ENCODE measurements around the gene ATP1A2.
A peak's percentile ranks its signal among the peaks of the same experiment; 100 is the strongest.

The ATP1A2 gene

DNA sequence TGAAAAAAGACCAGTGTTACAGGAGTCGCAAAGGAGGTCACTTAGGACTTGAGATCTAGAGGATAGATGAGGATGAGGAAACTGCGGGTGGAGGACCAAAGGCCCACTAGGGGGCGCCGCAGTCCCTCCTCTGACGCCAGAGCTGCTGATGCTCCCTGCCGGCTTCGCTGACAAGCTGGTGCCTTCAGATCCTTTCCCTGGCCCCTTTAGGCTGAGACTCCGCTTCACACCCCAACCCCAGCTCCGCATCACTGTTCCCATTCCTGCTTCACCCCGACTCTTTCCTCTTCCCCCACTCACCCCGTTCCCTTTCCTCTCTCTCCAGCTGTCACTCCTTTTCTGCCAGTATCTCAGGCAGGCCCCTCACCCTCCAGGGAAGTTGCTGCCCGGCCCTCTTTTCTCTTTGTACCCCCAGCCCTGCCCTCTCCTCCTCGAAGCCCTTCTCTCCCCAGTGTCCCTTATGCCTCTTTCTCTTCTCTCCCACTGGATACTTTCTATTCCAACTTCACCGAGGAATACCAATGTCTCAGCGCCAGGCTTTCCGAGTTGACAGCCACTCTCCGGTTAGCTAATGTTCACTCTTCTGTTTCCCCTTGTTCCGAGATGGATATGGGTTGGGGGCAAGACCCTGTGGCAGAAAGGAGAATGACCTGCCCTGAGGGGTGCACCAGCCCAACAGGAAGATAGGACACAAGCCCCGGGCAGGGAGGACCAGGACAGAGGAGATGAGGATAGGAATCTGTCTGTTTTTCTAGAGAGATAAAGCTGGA is 29.7 kb upstream of the ATP1A2 start:
- DNase-seq = peak; percentile 89

DNA sequence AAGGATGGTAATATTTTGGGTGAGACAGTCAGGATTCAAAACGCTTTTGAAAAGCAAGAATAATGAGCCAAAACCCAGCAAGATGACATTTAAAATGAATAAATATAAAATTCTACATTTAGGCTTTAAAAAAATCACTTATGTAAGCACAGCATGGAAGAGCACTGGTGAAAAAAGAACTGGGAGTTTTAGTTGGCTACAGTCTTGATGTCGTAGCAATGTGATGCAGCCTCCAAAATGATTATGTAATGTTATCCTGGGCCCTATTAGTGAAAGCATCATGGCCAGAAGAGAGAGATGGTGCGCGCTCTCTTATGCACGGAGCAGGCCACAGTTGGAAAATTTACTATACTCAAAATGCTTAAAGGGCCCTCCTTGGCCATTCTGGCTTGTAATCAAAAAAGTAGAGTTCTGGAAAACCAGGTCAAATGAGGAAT is 29.1 kb upstream of the ATP1A2 start:
- no peak for DNase-seq

DNA sequence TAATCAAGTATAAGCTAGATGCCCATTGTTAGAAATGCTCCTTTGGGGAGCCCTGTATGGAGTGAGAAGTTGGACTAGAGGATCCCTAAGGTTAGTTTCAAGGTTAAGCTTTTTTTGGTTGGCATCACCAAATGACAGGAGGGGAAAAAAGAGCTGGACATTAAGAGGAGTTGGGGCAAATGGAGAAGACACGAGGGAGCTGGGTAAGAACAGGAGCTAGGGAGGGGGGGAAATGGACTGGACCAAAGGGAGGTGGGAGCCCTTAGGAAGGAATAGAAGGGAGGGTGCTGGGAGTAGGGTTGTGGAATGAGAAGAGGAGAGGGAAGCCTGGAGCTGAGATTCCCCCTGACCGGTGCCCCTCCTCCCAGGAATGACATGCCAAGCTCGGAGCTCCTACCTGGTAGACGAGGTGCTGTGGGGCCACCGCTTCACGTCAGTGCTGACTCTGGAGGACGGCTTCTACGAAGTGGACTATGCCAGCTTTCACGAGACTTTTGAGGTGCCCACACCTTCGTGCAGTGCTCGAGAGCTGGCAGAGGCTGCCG is 28.4 kb upstream of the ATP1A2 start:
- DNase-seq = no peak

DNA sequence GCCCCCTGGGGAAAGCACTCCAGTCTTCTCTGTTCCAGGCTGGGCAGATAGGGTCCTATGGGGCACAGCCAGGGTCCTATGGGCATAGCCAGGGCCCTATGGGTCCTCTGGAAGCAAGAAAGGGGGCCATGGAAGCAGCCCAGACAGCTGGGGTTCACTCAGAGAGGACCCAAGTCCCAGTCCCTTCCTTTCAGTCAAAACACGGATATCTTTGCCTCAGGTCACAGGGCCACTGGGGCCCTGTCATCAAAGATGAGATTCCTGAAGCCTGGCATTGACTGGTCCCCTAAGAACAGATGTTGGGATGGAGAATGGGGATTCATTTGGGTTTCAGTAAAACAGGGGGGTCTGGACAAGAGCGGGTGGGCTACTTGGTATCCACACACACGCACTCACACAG is 25.7 kb upstream of the ATP1A2 start:
- no peak for DNase-seq

DNA sequence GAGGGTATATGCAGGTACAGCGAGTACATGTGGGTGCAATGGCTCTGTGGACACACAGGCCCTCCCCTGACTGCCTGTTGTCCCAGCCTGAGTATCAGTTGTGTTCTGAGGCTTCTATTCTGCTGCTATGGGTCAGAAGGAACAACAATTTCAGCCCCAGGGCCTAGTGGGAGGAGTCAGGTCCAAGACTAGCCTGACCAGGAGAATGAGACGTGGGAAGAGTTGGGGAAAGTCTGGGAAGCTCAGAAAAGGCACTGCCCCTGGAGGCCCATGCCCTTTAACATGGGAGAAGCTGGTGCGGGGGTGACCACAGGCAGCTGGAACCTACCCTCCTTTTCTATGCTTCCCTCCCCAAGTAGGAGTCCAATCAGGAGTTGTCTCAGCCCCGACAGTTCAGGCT is 24.8 kb upstream of the ATP1A2 start:
- peak; percentile 77 for DNase-seq

DNA sequence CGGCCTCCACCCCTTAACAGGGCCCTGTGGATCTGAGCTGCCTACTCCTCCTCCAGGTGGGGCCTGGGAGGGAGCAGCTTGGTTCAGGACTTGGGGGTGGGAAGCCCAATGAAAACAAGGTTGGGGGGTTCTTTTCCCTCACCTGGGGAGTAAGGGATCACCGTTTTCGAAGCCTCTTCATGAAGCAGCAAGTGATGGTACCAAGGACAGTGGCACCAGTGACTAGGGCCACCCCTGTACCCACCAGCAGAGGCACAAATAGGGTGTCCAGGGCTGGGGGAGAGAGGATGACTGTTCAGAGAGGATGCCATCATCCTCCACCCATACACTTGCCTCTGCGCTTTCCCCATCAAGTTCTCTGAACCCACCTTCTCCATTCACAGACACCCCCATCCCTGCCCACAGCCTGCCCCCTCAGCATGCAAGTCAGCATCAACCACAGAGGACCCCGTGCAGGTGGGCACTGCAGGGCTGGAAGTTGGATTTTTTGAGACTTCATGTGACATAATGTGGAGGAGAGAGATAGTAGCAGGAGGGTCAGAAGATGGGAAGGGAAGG is 23.8 kb upstream of the ATP1A2 start:
- no peak for DNase-seq

DNA sequence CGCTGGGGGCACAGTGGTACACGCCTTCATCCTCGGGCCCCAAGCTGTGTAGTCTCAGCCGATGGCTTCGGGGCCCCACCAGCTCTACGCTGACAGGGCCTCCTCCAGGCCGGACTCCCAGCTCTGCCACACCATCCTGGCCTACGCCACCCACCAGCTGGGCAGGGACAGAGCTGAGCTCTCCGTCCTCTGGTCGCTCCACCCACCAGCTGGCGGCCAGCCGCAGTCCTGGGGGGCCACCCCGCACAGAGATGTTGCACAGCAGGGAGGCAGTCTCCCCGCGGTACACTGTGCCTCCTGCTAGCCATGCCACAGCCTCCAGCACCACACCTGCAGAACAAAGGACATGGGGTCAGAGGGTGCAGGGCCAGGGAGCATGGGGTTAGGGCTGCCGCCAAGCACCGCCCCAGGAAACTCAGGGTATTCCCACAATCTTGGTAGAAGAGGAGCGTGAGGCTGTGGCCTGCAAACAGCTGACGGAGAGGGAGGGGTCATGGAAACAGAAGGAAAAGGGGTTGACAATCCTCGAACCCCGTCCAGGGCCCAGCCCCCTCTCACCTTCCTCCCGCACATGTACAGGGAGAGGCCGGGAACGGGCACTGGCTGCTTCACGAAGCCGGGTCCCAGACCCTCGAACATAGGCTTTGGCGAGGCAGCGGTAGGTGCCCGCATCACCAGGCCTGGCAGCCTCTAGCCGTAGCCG is 23.0 kb upstream of the ATP1A2 start:
- no peak for DNase-seq

DNA sequence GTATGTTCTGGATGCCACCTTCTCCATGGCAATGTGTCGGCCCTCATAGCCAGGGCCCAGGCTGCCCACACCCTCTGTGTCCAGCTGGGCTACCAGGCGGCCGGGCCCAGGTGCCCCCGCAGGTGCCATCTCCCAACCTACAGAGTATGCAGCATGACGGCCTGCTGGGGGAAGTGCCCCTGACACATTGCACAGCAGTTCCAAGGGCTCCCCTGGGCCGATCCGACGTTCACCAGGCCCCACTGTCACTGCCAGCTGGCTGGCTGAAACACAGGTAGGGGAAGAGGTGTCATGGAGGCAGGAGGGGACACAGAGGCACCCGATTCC is 22.5 kb upstream of the ATP1A2 start:
- DNase-seq = no peak

DNA sequence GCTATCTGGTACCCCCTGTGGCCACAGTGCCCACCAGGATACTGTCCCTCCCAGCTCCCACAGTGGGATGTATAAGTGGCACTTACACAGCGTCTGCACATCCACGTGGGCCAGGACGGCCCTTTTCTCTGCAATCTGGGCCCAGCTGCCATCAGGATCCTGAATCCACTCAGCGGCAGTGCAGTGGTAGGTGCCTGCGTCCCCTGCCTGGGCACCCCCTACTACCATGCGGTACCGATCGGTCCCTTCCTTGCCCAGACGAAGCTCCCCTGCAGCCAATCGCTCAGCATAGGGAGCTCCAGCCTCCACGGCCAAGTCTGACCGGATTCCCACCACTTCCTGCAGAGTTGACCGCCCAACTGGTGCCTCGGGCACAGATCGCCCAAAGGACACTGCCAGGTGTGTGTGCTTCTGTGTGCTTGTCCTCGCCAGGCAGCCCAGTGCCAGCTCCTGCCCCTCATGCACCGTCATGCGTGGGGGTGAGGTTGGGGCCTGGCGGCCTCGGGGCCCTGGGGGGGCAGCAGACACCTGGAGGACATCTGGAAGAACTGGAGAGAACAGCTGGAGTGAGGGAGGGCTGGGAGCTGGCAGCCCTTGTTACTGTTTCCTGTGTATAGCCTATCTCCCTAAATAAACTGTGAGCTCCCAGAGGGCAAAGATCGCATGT is 21.8 kb upstream of the ATP1A2 start:
- DNase-seq = no peak

DNA sequence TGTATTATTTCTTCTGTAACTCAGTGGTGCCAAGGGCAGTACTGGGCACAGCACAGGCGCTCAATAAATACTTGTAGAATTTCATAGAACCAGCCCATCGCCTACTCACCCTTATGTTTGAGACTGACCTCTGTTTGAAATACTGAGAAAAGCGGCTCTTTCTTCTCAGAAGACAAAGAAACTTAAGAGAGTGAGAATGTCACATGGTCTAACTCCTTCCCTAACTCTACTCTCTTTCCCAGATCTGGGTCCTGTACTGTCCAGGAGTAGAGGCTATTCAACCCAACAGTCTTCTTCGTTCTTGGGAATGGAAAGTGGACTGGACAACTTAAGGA is 21.3 kb upstream of the ATP1A2 start:
- no peak for DNase-seq

DNA sequence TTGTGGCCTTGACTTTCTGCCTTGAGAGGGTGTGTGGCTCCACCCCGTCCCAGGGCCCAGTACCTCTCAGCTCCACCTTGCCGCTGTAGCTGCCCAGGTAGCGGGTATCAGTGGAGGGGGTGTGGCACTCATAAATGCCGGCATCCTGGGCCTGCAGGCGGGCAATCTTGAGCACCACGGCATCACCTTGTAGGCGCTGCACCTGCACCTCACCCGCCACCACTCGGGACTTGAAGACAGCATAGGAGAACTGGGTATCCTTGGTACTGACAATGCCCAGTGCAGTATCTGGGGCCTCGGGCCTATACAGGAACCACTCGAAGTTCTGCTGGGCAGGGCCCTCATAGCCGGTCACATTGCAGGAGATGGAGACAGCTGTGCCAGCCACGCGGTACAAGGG is 20.8 kb upstream of the ATP1A2 start:
- DNase-seq = no peak

DNA sequence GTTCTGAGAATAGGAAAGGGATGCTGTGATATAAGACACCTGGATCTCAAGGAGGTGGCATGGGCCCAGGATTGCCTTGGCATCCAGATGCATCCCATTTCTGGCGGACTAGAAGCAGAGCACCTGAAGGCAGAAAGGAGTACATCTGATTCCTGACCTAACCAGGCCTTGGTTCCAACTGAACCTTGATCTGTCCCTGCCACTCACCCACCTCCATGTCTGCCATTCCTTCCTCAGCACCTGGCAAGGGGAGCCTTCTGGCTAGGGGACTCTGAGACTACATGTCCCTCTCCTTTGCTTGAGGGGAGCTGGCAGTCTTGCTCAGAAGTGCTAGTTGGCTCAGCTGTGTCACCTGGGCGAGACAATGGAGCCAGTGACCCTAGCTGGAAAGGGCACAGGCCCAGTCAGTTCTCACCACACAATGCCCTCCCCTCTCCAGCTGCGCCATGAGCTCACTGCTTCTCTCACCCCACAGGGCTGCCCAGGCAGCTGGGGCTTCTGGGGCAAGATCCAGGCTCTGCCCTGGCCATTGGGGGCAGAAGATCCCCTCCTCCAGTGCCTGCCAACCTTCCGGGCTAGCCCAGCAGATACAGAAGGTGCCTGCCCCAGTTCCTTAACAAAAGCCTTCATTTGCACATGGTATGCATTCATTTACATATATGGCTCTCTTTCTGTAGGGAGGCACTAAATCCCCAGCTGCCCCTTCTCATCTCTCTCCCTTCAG is 20.0 kb upstream of the ATP1A2 start:
- DNase-seq = no peak

DNA sequence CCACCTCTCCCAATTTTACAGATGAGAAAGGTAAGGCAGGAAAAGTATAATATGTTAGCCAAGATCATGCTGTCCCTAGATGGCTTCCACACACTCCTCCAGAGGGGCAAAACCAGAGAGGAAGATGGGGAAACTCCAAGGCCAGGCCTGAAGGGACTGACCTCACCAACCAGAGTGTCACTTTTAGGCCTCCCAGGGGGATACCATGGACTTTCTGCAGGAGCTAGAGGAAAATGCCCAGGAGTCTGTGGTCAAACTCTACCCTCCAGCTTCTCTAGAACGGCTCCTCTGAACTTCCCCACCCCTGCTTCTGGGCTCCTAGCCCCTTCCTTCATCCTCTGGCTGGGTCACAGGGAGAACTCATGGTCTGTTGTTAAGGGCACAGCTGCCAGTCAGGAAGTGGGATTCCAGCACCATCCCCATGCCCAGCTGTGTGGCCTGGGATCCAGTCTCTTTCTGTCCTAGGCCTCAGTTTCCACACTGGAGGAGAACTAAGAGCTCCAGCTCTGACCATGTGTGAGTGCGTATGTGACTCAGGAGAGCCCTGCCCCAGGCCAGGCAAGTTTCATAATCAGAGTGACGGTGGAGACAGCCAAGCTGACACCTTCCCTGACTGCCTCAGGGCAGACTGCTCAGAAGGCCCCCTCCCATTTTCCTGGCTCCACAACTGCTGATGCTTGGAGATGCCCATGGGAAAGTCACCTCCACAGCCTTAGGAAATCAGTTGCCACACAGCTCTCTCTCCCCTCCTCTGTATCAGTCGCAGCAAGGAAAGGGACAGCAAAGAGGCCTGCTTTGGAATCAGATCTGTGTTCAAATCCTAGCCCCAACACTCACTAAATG is 19.1 kb upstream of the ATP1A2 start:
- peak; percentile 75 for DNase-seq

DNA sequence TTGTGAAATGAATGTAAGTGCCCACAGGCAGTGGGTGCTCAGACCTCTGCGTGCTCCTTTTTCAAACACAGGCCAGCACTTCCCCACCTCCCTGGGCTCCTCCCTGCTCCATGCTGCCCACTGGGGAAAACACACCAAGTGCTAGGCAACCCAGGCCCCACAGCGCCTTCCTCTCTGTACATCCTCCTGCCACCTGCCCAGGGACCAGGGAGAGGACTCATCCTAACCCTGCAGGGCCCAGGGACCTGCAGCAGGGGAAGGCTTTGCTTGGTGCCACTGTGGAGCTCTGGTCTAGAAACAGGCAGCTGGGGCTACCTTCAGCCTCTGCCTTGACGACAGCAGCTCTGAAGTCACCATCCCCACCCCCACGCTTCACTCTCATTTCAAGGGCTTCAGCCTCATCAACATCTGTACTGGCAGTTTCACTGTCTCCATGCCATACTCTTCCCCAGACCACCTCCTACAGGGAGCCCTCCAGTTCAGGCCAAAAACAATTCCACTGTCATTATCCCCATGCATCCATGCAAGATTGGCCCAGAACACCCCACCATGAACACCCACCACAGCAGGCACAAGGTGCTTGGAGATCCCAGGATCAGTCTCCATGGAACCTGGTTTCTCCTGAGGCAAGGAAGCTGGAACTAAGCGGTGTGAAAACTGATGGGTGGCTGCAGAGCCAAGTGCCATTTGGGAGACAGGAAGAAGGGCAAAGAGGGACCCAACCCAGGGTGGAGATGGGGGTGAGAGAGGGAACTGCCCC is 18.2 kb upstream of the ATP1A2 start:
- no peak for DNase-seq

DNA sequence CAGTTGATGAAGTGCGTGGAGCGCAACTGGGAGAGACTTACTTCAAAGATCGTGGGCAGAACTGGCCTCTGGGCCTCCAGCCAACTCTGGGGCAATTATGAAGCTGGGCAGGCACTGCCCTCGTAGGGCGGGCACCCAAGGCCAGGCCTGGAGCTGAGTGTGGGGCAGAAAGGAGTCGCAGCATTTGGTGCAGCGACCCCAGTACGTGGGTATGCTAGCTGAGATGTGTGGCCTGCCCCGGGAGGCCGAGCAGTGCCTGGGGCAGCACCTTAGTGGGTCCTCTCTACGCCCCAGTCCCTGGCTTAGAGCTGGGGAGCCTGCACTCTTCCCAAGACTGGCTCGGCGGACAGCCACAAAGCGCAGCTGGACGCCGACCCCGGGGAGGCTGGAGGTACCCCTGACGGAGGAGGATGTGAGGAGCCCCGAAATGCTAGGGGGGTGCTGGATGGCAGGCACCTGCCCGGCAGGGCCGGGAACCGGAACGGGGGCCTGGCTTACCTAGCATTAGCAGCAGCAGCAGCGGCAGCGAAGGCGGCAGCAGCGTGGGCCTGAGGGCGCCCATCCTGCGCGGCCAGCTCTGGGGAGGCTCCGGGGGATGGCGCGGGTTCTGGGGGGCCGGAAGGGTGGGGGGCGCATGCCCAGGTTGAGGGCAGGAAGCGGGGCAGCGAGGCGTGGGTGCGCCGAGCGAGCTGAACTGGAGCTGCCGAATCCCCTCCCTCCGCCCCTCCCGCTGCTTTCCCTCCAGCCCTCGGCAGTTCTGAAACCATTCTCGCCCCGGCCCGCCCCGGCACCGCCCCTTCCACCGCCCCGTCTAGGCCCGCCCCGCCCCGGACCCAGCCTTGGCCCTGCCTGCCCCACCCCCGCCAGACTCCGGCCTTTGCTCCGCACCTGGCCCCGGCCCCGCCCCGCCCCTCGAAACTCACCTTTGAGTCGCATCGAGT is 17.4 kb upstream of the ATP1A2 start, which contains the start of gene IGSF8:
Gene IGSF8, minus strand, starts transcription at position 709 of the 941 bp plus-strand sequence. Its CDS starts 147 bp downstream, at position 562.
- no peak for DNase-seq

DNA sequence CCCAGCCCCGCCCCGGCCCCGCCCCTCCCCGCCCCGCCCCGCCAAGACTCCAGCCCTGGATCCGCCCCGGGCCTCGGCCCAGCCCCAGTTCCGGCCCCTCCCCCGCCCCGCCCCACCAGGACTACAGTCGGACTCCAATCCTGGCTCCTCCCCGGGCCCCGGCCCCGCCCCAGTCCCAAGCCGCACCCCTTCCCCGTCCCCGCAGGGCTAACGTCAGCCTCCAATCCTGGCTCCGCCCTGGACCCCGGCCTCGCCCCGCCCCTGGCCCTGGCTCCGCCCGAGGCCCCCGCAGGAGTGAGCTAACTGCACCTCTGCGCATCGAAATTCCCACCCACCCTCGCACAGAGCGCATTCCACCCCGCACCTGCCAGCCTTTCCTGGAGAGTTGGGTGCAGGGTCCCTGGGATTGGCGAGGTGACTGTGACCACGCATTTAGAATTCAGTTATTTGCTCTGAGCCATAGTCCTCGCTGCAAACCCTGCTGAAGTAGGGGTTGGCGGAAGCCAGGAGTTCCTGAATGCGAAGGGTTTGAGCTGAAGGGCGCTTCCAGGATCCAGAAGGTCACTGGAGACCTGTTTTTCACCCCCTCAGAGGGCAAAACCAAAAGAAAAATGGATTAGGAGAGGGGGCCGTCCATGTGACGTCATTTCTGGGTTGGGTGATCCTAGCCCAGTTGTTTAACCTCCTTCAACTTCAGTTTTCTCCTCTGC is 16.6 kb upstream of the ATP1A2 start:
- DNase-seq = peak; percentile 99

DNA sequence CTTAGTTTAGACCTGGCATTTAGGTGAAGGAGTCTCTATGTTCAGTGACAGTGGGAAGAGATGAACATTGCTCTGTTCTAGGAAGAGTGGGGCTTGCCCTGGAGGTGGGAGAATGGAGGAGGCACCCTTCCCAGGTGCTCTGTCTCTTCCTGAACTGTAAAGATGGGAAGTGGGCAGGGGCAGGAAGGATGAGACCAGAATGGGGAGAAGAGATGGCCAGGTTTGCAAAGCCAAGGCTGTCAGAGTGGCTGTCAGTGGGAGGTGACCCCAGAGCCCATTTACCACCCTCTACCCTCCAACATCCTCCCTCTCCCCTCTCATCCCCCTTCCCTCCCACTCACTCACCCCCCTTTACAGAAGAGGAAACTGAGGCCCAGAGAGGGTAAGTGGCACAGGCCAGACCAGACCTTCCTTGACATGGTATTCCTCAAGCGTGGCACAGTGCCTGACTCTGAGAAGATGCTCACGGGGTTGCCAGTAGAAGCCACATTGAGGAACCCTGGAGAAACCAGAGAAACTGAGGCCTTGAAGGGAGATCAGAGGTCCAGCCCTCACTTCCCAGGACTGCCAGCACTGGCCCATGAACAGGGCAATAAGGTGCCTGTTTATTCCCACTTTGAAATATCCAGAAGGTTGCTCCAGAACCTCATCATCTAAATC is 15.7 kb upstream of the ATP1A2 start:
- DNase-seq = no peak

DNA sequence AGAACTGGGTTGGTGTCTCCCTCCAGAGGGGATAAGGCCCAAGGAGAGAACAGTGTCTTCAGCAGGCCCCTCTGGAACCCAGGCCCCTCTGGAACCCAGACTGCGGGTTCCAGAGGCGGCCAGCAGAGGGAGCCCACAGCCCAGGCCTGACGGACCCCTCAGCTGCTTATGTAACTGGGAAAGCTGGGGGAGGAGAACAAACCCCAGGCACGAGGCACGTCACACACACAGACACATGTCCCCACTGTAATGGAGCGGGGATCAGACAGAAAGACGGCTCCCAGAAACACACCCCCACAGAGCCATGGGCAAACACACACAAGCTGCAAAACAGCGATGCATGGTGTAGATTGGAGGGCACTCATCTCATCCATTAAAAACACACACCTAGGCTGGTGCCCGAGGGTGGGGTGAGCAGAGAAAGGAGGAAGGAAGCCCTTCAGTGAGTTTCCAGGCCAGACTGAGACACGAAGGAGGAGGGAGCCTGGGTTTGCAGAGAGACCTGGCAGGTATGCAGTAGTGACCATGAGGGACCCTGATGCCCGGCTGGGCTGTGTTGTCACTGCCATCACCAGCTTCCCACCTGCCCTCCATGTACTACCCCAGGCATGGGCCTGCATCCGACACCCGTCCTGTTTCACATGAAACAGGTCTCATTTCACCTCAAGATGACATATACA is 14.4 kb upstream of the ATP1A2 start:
- peak; percentile 86 for DNase-seq
